GM18508 (cell line): Measurements from ENCODE around the gene B3GNT3.
A peak's percentile ranks its signal among the peaks of the same experiment; 100 is the strongest.
"Not testable (repeated sequence)": the region's sequence is repeated elsewhere in the genome, so short reads cannot be mapped to it uniquely, and the experiment has no call there.

Source experiments
- ATAC-seq: cut with Tn5 transposase; IDR thresholded peaks from one replicate; pipeline ENCODE4 v1.9.1; 2021; ENCODE audit warnings: moderate number of reproducible peaks; ENCODE audit not compliant: insufficient read depth, unreplicated experiment

The B3GNT3 gene

GRCh38 chr19:17766543-17767131 lies 28.3 kb upstream of the B3GNT3 start:
- ATAC-seq: no peak

GRCh38 chr19:17767559-17767958 lies 27.4 kb upstream of the B3GNT3 start:
- ATAC-seq: no peak

- ATAC-seq: no peak
Measured at GRCh38 chr19:17770613-17771012, 24.3 kb upstream of the B3GNT3 start.

GRCh38 chr19:17772172-17772571 lies 22.8 kb upstream of the B3GNT3 start:
- ATAC-seq: no peak

- ATAC-seq: no peak
Measured at GRCh38 chr19:17775245-17775927, 19.6 kb upstream of the B3GNT3 start.

GRCh38 chr19:17775991-17776803 lies 18.7 kb upstream of the B3GNT3 start:
- ATAC-seq: peak; percentile 52

GRCh38 chr19:17777840-17778239 lies 17.1 kb upstream of the B3GNT3 start:
- ATAC-seq: not testable (repeated sequence)

GRCh38 chr19:17778251-17778967 lies 16.5 kb upstream of the B3GNT3 start:
- no peak for ATAC-seq

- ATAC-seq: no peak
Measured at GRCh38 chr19:17778968-17779929, 15.7 kb upstream of the B3GNT3 start.

GRCh38 chr19:17780781-17781180 lies 14.2 kb upstream of the B3GNT3 start:
- no peak for ATAC-seq

GRCh38 chr19:17783721-17784120 lies 11.2 kb upstream of the B3GNT3 start:
- not testable (repeated sequence) for ATAC-seq

GRCh38 chr19:17784201-17785008 lies 10.5 kb upstream of the B3GNT3 start:
- no peak for ATAC-seq

- no peak for ATAC-seq
Measured at GRCh38 chr19:17787274-17787913, 7.5 kb upstream of the B3GNT3 start.

GRCh38 chr19:17788632-17789031 lies 6.3 kb upstream of the B3GNT3 start:
- ATAC-seq: no peak

- no peak for ATAC-seq
Measured at GRCh38 chr19:17790059-17790780, 4.7 kb upstream of the B3GNT3 start.

GRCh38 chr19:17794412-17794730 lies 567 bp upstream of the B3GNT3 start:
- ATAC-seq: no peak

- ATAC-seq: no peak
Measured at GRCh38 chr19:17795495-17795856, 538 bp downstream of the B3GNT3 start.
